ENCODE measurements around the gene EED.
"Not testable (repeated sequence)": the region's sequence is repeated elsewhere in the genome, so short reads cannot be mapped to it uniquely, and the experiment has no call there.

EED gene

DNA sequence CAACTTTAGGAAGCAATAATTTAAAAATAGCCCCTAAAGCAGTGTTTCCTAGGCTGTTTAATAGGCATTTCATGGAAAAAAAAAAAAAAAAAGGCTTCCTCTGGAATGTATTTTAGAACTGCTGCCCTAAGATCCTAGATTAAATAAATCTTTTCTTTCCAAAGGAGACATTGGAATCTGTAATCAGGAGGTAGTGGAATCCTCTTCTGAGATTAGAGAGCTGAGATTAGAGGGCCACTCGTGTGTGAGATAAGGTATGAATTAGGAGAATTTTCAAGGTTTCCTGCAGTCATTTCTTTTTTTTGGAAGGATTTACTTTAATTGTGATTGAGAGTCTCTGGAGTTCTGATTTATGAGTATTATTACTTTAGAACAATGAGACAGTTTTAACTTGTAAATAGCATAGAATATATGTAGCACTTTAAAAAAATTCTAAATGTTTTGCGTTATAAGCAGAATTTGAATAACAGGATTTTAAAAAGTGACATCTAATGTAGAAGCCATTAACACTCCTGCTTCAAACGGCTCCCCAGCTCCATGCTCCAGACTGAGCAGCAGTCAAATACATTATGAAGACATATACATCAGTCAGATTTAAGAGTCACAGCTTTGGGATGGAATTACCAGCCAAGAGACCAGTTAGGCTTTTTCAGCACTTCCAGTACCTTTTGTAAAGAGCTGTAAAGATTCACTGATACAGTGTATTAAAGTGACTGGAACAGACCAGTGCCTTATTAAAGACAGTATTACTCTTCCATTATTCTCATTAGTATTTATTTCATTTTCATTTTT is 5.0 kb downstream of the EED start:
- DNase-seq, result no peak

DNA sequence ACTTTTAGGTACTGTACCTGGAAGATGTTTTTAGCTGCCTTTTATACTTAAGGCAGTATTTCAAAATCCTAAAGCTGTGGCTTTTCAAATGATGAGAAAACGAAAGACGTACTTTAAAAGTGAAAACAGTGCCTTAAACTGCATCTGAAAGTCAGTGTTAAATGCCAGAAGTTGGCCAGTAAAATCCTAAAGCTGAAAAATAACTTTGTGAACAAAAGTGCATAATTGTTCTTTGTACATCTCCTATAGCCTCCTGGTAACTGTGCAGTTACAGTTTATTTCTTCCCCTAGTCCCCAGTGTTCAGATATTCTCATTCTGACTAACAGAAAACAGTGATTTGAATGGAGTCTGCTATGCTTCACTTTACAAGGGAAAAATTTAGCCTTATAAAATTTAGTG is 6.8 kb downstream of the EED start:
- DNase-seq, result no peak

DNA sequence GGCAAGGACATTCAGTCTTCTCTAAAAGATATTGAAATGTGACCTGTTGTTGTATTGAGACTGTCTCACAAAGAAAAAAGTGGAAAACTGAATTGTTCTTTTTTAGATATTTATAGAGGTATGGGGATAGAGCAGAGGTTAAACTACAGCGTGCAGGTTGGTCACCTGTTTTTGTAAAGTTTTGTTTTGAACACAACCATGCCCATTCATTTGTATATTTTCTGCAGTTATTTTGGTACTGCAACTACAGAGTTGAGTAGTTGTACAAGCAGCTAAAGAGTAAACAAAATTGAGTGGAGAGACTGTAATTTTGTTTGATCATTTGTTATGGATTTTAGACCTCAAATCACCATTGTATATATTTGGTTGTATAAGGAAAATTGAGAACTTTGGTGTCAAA is 11.3 kb downstream of the EED start:
- DNase-seq, result no peak

DNA sequence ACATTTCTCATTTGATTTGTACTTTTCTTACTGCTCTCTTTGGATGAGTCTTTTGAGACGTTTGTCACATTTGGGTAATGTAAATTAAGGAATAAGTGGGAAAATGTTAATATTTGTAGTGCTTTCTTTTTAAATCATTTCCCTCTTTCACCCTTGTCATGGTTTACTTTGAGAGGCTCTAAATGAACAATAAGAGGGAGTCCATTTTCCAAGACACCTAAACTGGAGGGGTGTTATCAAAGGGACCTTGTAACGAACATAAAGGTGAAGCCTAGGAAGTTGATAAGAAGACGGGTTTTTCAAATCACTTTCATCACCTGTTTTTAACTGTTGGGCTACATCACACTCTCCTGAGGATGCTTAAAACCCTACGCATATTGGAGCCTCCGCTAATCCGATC is 12.1 kb downstream of the EED start:
- no peak for DNase-seq

DNA sequence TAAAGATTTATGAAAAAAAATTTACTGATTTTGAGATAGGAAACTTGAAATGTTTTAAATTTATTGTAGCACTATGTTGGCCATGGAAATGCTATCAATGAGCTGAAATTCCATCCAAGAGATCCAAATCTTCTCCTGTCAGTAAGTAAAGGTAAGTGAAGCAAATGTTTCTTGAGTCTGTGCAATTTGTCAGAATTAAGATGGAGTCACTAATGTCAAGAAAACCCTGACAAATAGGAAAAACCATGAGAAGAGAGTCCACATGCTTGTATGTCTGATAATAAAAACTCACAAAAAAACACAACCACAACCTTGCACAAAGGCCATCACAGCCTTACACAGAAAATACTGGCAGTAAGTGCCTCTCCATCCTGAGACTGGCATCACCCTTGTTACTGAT is 12.9 kb downstream of the EED start:
- DNase-seq, result no peak

DNA sequence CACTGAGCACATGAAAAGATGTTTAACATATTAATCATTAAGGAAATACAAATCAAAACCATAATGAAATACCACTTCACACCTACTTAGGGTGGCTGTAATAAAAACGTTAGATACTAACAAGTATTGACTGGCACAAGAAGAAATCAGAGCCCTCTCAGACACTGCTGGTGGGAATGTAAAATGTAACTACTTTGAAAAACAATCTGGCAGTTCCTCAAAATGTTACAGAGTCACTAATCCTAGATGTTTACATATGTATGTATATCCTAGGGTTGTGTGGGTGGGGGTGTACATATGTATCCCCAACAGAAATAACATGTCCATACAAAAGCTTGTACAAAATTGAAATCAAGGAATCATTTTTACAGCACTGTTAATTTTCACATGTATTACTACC is 15.2 kb downstream of the EED start:
- no peak for DNase-seq

DNA sequence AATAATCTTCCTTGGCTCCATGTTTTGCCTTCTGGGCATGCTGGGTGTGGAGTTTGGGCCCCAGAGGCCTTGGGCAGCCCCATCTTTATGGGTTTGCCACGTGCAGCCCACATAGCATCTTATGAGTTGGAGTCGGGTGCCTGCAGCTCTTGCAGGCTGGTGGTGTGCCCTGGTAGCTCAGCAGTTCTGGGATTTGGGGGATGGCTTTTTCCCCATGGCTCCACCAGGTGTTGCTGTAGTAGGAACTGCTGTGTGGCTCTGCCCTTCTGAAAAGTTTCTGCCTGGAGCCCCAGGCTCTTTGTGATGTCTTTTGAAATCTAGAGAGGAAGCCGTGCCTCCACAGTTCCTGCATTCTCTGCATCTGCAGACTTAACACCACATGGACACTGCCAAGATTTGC is 16.8 kb downstream of the EED start:
- DNase-seq, result no peak

DNA sequence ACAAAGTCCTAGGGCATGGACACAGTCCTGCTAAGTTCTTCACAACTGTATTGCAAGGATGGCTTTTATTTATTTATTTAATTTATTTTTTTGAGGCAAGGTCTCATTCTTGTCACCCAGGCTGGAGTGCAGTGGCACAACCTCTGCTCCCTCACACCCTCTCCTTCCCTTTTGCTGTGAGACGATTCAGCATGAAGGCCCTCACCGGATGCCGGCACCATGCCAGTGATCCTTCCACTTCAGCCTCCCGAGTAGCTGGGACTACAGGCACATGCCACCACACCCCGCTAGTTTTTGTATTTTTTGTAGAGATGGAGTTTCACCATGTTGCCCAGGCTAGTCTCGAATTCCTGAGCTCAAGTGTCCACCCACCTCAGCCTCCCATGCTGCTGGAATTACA is 17.8 kb downstream of the EED start:
- no peak for DNase-seq

DNA sequence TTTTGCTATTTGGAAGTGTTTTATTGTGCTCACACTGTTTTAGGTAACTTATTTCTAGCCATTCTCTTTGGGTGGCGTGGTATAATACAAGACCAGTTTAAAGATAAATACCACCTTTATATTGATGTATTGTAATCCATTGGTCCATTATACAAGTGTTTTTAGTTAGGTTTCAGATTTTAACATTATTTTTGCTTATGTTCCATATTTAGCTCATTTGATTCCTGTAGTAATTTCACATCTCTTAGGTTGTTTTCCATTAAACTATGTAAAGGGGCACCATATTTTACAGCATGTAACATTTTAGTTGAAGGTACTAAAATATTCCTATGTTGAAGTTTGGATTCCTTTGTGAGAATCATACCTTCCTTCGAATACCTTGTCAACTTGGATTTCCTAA is 20.1 kb downstream of the EED start:
- DNase-seq, result no peak

DNA sequence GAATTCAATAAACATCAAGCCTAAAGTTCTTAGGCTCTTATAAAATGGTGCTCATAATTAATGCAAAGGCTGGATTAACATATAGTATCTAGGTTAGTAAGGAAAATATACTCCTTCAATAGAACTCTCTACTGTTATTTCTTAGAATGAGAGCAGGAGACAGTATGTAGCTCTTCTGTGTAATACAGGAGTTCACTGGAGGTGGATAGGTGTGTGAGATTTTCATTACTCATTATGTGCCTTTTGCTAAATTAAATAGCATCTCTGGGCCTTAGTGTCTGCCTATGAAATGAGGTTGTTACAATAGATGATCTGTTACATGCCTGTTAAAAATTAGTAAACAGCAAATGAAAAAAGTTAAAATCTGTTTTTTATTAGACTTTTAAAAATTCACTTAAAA is 20.6 kb downstream of the EED start:
- DNase-seq, result no peak

DNA sequence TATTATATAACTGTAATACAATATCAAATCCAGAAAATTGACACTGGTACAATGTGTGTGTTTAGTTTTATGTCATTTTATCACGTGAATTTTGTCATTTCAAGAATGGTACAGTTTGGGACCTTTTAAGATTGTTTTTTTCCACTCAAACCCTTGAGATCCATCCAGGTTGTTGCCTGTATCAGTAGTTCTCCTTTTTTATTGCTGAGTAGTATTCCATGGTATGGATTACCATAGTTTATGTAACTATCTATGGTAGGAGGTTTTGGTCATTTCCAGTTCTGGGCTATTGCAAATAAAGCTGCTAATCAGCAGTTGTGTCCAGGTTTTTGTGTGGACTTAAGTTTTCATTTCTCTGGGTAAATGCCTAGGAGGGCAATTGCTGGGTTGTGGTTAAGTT is 25.1 kb downstream of the EED start:
- no peak for DNase-seq

DNA sequence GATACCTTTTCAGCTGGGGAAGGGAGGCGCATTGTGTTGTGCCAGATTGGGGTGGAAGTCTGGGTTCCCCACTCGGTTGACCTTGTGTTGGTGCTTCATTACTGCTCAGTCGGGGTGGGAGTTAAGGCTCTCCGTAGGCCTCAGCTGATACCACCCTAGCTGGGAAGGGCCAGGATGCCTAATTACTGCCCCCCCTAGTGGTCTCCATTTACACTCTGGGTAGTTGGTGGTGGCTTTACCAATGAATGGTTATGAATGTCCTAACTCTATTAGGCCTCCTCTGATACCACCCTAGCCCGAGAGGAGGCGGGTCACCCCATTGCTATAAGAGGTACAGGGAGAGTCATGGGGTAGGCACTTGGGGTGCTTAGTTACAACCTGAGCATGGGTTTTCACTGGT is 29.9 kb downstream of the EED start:
- DNase-seq, result no peak

DNA sequence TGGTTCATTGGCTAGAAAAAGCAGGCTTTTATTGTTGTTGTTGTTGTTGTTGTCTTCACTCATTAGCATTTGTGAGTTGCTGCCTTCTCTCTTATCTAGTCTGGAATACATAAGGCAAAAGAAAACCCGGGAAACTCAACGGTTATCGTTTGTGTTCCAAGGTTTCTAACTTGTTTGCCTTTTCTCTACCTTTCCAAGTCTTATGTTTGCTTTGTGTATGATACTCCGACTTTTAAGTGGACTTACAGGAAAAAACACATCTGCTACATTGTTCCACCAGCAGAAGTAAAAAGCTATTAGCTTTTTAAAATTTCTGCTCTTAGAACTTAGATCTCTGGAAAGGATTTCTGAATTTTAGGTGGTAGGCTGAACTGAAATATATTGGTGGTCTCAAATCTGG is 30.4 kb downstream of the EED start:
- DNase-seq, result no peak

DNA sequence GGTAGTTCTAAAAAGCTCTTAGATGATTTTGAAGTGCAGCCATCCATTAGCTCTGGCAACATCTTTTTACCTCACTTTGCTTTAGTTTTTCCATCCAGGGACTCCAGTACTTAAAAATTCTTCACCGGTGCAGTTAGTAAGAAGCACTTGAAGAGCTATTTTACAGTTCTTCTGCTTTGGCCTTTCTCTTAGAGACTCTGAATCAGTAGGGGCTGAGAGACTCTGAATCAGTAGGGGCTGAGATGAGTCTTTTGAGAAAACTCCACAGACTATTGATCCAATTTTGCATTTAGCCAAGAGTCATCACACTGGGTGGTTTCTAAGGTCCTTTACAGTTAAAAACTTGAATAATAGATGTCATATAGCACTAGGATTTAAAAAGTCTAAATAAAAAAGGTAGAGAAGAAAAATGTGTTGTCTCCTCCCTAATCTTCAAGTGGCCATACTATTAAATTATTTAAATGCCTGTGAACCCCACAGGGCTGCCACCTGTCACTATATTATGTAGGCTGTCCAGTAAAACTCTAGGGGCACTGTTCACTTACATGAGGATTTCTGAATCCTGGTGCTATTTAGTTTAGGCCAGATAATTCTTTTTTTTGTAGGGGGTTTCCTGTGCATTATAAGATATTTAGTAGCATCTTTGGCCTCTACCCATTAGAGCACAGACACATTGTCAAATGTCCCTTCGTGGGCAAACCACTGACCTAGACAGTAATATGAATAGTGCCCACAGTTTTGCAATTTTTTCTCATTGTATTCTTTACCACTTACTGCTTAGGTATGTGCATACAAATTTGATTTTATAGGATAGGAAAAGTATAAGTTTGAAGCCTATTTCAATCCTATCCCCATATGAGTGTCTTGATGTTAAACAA is 31.2 kb downstream of the EED start:
- no peak for DNase-seq

DNA sequence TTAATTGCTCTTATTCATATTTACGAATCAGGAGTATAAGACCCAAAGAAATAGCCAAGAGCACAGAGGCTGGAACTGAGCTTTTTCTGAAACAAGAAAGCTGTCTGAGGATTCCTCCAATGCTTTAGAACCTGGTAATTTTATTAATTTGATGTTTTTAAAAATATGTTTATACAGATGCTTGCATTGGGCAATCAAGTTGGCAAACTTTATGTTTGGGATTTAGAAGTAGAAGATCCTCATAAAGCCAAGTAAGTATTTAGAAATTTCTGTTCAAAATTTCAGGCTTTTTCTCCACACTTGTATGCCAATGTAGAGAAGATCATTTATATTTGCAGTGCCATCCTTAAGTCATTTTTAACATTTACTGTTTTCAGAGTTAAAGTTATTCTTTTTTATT is 33.2 kb downstream of the EED start:
- no peak for DNase-seq

DNA sequence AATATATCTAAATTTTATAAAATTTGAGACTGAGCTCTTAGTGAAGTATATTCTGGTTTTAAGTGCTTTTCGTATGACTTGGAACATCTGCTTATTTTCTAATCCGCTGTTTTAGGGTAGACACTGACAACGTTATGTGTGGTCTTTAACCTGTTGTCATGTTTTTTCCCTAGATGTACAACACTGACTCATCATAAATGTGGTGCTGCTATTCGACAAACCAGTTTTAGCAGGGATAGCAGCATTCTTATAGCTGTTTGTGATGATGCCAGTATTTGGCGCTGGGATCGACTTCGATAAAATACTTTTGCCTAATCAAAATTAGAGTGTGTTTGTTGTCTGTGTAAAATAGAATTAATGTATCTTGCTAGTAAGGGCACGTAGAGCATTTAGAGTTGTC is 33.7 kb downstream of the EED start:
- DNase-seq, result no peak

DNA sequence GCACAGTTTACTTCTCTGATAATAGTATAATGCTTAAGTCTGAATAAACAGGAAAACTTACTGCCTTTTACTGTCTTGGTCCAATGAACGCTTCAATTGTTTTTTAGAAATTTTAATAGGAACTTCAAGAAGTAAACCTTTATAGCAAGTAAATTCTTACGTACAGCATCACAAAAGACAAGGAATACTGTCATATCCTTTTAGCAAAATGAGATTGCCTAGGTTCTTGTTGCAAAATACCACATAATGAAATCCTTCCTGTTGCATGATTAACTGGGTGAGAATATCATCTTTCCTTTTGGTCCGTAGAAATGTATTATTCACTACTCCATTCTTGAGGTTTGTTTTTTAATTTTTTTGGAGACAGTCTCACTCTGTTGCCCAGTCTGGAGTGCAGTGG is 35.2 kb downstream of the EED start:
- DNase-seq, result no peak

DNA sequence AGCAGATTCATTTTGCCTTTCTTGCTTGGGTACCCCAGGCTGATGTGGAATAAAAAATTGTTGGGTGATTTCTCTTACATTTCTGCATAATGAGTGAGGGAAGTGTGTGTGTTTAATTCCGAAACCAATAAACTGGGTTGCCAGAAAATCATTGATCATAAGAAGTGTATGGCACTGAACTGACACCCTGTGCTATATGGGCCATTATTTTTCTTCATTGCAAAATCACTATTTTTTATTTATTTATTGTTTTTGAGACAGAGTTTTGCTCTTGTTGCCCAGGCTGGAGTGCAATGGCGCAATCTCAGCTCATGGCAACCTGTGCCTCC is 42.9 kb downstream of the EED start:
- DNase-seq, result no peak

DNA sequence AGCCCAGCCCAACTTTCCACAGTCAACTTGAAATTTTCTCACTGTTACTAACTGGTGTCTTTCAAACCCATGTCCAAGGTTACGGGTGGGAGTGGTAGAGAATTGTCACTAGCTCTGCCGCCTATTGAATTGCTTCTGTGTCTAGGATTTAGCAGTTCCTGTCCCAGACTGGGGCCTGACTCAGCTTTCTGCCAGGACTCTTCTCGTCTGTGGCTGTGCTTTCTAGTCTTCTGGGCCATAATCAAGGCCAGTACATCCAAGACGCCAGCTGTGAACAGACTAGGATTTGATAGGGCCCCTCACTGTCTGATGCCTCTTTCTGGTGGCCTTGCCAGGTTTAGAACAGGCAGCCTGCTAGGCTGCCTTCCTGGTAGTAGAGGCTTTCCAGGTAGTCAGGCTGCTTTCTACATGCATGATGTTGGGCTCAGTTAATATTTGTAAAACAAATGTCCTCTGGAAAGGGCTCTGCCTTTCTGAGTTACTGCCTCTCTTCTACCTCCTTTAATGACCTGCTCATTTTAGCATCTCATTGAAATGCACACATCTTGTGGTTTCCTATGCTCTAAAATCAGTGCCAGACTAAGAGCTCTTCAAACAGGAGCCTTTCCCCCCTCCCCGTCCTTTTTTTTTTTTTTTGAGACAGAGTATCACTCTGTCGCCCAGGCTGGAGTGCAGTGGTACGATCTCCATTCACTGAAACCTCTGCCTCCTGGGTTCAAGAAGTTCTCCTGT is 44.4 kb downstream of the EED start:
- DNase-seq, result no peak

DNA sequence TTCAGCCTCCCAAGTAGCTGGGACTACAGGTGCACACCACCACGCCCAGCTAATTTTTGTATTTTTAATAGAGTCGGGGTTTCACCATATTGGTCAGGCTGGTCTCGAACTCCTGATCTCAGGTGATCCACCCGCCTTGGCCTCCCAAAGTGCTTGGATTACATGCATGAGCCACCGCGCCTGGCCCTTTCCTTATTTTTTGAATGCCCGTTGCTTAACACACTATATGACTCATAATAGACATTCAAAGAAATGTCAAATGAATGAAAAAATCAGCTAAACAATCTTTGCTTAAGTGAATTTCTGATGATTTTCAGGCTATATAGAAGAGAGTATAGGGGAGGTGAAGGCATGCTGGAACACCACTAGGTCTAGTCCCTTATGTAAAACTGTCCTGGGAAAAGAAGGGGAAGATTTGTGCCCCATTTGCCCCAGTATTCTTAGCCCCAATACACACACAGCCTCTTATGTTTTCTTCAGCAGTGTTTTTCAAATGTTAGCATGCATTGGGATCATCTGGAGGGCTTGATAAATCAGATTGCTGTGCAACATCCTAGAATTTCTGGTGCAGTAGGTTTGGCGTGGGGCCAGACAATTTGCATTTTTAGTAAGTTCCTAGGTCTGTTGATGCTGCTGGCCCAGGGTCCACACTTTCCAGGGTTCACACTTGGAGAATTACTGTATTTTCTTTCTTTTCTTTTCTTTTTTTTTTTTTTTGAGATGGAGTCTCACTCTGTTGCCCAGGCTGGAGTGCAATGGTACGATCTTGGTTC is 45.1 kb downstream of the EED start:
- not testable (repeated sequence) for DNase-seq

DNA sequence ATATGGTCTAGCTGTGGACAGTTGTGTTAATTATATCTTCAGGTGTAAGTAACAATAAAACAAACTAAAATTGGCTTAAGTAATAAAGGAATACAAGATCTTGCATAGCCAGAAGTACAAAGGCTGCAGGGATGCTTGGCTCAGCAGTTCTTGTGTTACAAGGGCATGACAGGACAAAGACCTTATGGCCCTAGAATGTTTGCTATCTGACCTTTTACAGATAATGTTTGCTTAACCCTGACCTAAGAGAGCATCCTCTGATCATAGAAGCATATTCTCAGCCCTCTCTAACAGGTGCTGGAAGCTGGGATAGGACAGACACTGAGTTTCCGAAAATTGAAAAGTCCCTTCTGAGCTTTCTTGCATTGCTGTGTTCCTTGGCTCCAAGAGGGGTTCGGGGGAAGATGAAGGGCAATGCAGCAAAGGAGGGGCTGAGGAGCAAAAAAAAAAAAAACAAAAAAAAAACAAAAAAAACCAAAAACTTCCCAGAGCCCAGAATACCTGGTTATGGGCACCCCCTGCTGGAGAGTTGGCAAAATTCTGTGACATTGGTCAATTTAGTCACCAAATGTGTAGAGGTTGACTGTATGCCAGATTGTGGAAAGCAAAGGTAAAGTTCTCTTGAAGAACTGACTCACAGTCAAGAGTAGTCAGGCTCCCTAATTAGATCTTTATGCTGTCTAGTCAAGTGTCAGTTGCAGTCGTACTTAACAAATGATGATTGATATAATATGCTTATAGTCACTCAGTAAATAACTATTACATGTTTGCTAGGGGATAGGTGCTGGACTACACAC is 47.1 kb downstream of the EED start:
- no peak for DNase-seq

DNA sequence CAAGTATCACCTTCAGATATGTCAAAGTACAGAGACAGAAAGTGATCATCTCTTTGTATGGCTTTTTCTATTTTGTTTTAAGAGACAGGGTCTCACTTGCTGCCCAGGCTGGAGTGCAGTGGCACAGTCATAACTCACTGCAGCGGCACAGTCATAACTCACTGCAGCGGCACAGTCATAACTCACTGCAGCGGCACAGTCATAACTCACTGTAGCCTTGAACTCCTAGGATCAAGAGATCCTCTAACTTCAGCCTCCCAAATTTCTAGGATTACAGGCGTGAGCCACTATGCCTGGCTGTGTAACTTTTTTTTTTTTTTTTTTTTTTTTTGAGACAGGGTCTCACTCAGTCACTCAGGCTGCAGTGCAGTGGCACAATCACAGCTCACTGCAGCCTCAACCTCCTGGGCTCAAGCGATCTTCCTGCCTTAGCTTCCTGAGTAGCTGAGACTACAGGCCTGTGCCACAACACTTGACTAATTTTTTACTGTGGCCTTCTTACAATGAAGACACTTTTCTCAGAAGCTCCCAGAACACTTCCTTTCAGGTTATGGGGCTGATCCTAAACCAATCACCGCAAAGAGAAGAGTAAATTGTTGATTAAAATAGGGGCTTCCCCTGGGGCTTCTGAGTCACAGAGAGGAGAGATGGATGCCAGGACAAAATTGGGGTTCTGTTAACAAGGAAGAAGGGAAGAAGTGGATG is 48.5 kb downstream of the EED start:
- DNase-seq, result no peak
